HG03280 (cell line): Measurements from ENCODE around the gene NUMB.

ENCODE experiments used
- ATAC-seq: cut with Tn5 transposase; IDR thresholded peaks from one replicate; pipeline ENCODE4 v1.9.1; 2021; ENCODE audit warnings: mild to moderate bottlenecking, moderate library complexity; ENCODE audit not compliant: unreplicated experiment

The NUMB gene

GRCh38 chr14:73458183-73458976 lies at the start of gene NUMB:
TSS of gene NUMB (minus strand) at chr14:73458546. CDS start at chr14:73355751, 102,795 bp downstream.
- ATAC-seq, result peak; percentile 97

GRCh38 chr14:73503648-73504047 lies 45.3 kb upstream of the NUMB start:
- ATAC-seq, result no peak

GRCh38 chr14:73502017-73502619 lies 43.8 kb upstream of the NUMB start:
- no peak for ATAC-seq

GRCh38 chr14:73500360-73500759 lies 42.0 kb upstream of the NUMB start:
- ATAC-seq, result no peak

- ATAC-seq, result no peak
Measured at GRCh38 chr14:73494593-73494992, 36.2 kb upstream of the NUMB start.

- no peak for ATAC-seq
Measured at GRCh38 chr14:73492670-73493069, 34.3 kb upstream of the NUMB start.

- ATAC-seq, result no peak
Measured at GRCh38 chr14:73492043-73492552, 33.8 kb upstream of the NUMB start.

- ATAC-seq, result peak; percentile 48
Measured at GRCh38 chr14:73491256-73492042, 33.1 kb upstream of the NUMB start.

- ATAC-seq, result no peak
Measured at GRCh38 chr14:73489481-73490175, 31.3 kb upstream of the NUMB start.

GRCh38 chr14:73478684-73479083 lies 20.3 kb upstream of the NUMB start:
- no peak for ATAC-seq

GRCh38 chr14:73477618-73478266 lies 19.4 kb upstream of the NUMB start:
- ATAC-seq, result peak; percentile 56

- ATAC-seq, result no peak
Measured at GRCh38 chr14:73476451-73476931, 18.1 kb upstream of the NUMB start.

- ATAC-seq, result no peak
Measured at GRCh38 chr14:73474952-73475351, 16.6 kb upstream of the NUMB start.

GRCh38 chr14:73472185-73473114 lies 14.1 kb upstream of the NUMB start:
- peak; percentile 53 for ATAC-seq

- ATAC-seq, result no peak
Measured at GRCh38 chr14:73471582-73472184, 13.3 kb upstream of the NUMB start.

- no peak for ATAC-seq
Measured at GRCh38 chr14:73468828-73469375, 10.6 kb upstream of the NUMB start.

GRCh38 chr14:73467800-73468199 lies 9.5 kb upstream of the NUMB start:
- no peak for ATAC-seq

- ATAC-seq, result no peak
Measured at GRCh38 chr14:73467377-73467776, 9.0 kb upstream of the NUMB start.
